CD4-positive, CD25-positive, alpha-beta regulatory T cell (primary cell): Measurements from ENCODE around the gene ACTG1. TPM values are rescaled to one million over a fixed set of nuclear protein-coding genes. Genes with fewer than 3 reads are reported as not detected.

ENCODE experiments used
- ATAC-seq, 2 donors: fragments of 150-1000 bp; cut with Tn5 transposase; one replicate each; pipeline ENCODE4 v1.10.0; 2021; ENCODE audit warnings: low read depth in 2 of 2, moderate number of reproducible peaks in 2 of 2, moderate library complexity in 1 of 2
- DNase-seq, 3 donors: peaks; one replicate each; pipeline versions ENCODE4 v3.0.0 to v3.0.0-alpha.2; 2012 to 2022; ENCODE audit warnings: mixed read lengths in 1 of 3
- H3K27ac ChIP-seq: one replicate; pipeline ENCODE4 v1.7.0; 2013; ENCODE audit warnings: mild to moderate bottlenecking, low read length; ENCODE audit not compliant: insufficient read depth, poor library complexity, severe bottlenecking
- H3K27me3 ChIP-seq: one replicate; pipeline ENCODE4 v1.7.0; 2013; ENCODE audit warnings: low read length; ENCODE audit not compliant: control insufficient read depth, insufficient read depth
- H3K36me3 ChIP-seq: one replicate; pipeline ENCODE4 v1.7.0; 2013; ENCODE audit warnings: mild to moderate bottlenecking, low read length, moderate library complexity; ENCODE audit not compliant: control insufficient read depth, insufficient read depth
- H3K4me1 ChIP-seq: 2 replicates; pipeline ENCODE4 v1.7.0; 2013; ENCODE audit warnings: mild to moderate bottlenecking, low read length; ENCODE audit not compliant: insufficient read depth, control insufficient read depth, poor library complexity, severe bottlenecking
- H3K4me3 ChIP-seq: one replicate; pipeline ENCODE4 v1.7.0; 2013; ENCODE audit warnings: low read depth, mild to moderate bottlenecking, low read length, moderate library complexity
- H3K9me3 ChIP-seq, 2 experiments: 1 replicate in 1 of 2; 2 replicates in 1 of 2; pipeline ENCODE4 v1.7.0; 2013; ENCODE audit warnings: low read length in 2 of 2, mild to moderate bottlenecking in 1 of 2, moderate library complexity in 1 of 2; ENCODE audit not compliant: control insufficient read depth in 2 of 2
- H3K27ac Mint-ChIP-seq, 3 donors: one replicate each; pipeline ENCODE4 v1.8.0; 2020 to 2022; ENCODE audit warnings: mild to moderate bottlenecking in 3 of 3, mixed read lengths in 3 of 3, moderate library complexity in 2 of 3
- H3K27me3 Mint-ChIP-seq: one replicate; pipeline ENCODE4 v1.8.0; 2022; ENCODE audit warnings: mild to moderate bottlenecking, mixed read lengths
- H3K36me3 Mint-ChIP-seq: one replicate; pipeline ENCODE4 v1.8.0; 2020; ENCODE audit warnings: mixed read lengths
- H3K4me1 Mint-ChIP-seq, 4 donors: one replicate each; pipeline ENCODE4 v1.8.0; 2020 to 2022; ENCODE audit warnings: mixed read lengths in 4 of 4, mild to moderate bottlenecking in 1 of 4
- H3K4me3 Mint-ChIP-seq, 4 donors: one replicate each; pipeline ENCODE4 v1.8.0; 2020 to 2022; ENCODE audit warnings: mild to moderate bottlenecking in 4 of 4, mixed read lengths in 4 of 4, moderate library complexity in 3 of 4
- H3K9me3 Mint-ChIP-seq, 7 donors: one replicate each; pipeline ENCODE4 v1.8.0; 2020 to 2022; ENCODE audit warnings: mixed read lengths in 7 of 7, mild to moderate bottlenecking in 3 of 7, moderate library complexity in 2 of 7
- polyA plus RNA-seq, 4 donors: library from polyadenylated mRNA; unstranded; fragments of 300-500 nt; fragmentation: Illumina TruSeq; gene quantifications; one replicate each; pipeline ENCODE4 v1.2.3, GENCODE V29; 2021
- total RNA-seq: library from RNA; stranded (reverse); gene quantifications from one replicate; pipeline ENCODE4 v1.2.3, GENCODE V29; 2022

Gene ACTG1
- total and polyA plus RNA-seq, 5 donors from 2014 or later: 1,684 to 2,724 (median 2,347) TPM

GRCh38 chr17:81549826-81550225, 37.2 kb upstream of the ACTG1 start:
- H3K4me3 Mint-ChIP-seq: peak overlapping the region; percentile 44 to 93 (median 81)
- ATAC-seq (no peak), DNase-seq (no peak)
- H3K9me3 Mint-ChIP-seq: no peaks in the 10 kb centered on the region
- H3K4me1 Mint-ChIP-seq: peaks cover 0 to 42% (median 12%) of the 10 kb centered on the region in 4 donors
- peaks cover 5% of the 10 kb centered on the region for H3K27me3 Mint-ChIP-seq
- Histone ChIP-seq H3K9me3 (no peaks in the 10 kb centered on the region), H3K36me3 (peaks cover 18% of the 10 kb centered on the region), H3K27me3 (no peaks in the 10 kb centered on the region), H3K27ac (no peak overlapping the region), H3K4me1 (peaks cover 26% of the 10 kb centered on the region), H3K4me3 (no peak overlapping the region)
- H3K36me3 Mint-ChIP-seq: peaks cover 10% of the 10 kb centered on the region
- peak overlapping the region in 1 of 3 donors; percentile 46 for H3K27ac Mint-ChIP-seq

DNA sequence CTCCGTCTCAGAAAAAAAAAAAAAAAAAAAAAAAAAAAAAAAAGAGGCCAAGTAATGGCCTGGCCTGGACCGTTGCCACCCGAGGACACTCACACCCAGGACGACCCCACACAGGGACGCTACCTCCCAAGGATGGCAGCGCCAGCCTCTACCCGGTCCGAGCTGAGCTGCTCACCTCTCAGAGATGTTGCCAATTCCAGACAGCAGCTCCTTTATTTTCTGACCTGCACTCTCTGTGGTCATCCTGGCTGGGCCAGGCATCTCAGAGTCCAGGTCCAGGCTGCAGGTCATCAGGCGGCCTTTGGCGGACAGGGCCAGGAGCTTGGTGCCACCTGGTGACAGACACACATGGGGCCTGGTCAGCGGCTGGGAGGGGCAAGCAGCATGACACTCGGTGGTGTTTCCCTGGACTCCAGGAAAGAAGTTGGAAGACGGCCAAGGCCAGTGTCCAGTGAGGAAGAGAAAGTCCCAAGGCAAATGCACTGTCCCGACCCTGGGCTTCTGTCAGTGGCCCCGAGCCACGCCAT, 36.5 kb upstream of the ACTG1 start:
- peaks cover 10% of the 10 kb centered on the region for H3K36me3 Mint-ChIP-seq
- Histone ChIP-seq H3K4me1 (peaks cover 24% of the 10 kb centered on the region), H3K36me3 (peaks cover 18% of the 10 kb centered on the region), H3K27ac (no peak overlapping the region), H3K27me3 (no peaks in the 10 kb centered on the region), H3K4me3 (no peak overlapping the region), H3K9me3 (no peaks in the 10 kb centered on the region)
- H3K27me3 Mint-ChIP-seq: peaks cover 3% of the 10 kb centered on the region
- no peaks in the 10 kb centered on the region for H3K9me3 Mint-ChIP-seq
- ATAC-seq (no peak), DNase-seq (no peak)
- H3K4me1 Mint-ChIP-seq: peaks cover 0 to 37% (median 10%) of the 10 kb centered on the region in 4 donors
- H3K27ac Mint-ChIP-seq: no peak overlapping the region
- peak overlapping the region; percentile 54 to 93 (median 72) for H3K4me3 Mint-ChIP-seq

GRCh38 chr17:81547614-81547982, 35.0 kb upstream of the ACTG1 start:
- Histone ChIP-seq H3K4me3 (no peak overlapping the region), H3K4me1 (peaks cover 12% of the 10 kb centered on the region), H3K27ac (no peak overlapping the region), H3K36me3 (peaks cover 25% of the 10 kb centered on the region), H3K27me3 (no peaks in the 10 kb centered on the region), H3K9me3 (no peaks in the 10 kb centered on the region)
- Mint-ChIP-seq H3K9me3 (no peaks in the 10 kb centered on the region), H3K27me3 (no peaks in the 10 kb centered on the region), H3K4me3 (peak overlapping the region in 1 of 4 donors; percentile 47), H3K4me1 (peaks cover 0 to 25% (median 6%) of the 10 kb centered on the region in 4 donors), H3K27ac (no peak overlapping the region), H3K36me3 (peaks cover 10% of the 10 kb centered on the region)
- ATAC-seq (no peak), DNase-seq (no peak)

GRCh38 chr17:81546906-81547613, 34.5 kb upstream of the ACTG1 start:
- Histone ChIP-seq H3K4me3 (no peak overlapping the region), H3K27me3 (no peaks in the 10 kb centered on the region), H3K36me3 (peaks cover 25% of the 10 kb centered on the region), H3K4me1 (peaks cover 12% of the 10 kb centered on the region), H3K9me3 (no peaks in the 10 kb centered on the region), H3K27ac (no peak overlapping the region)
- Mint-ChIP-seq H3K27me3 (no peaks in the 10 kb centered on the region), H3K4me1 (peaks cover 0 to 25% (median 6%) of the 10 kb centered on the region in 4 donors), H3K36me3 (peaks cover 10% of the 10 kb centered on the region), H3K4me3 (no peak overlapping the region), H3K9me3 (no peaks in the 10 kb centered on the region), H3K27ac (peak overlapping the region in 1 of 3 donors; percentile 38)
- DNase-seq (no peak), ATAC-seq (no peak)

- no peaks in the 10 kb centered on the region for H3K27me3 Mint-ChIP-seq
- no peaks in the 10 kb centered on the region for H3K9me3 Mint-ChIP-seq
- Histone ChIP-seq H3K36me3 (peaks cover 25% of the 10 kb centered on the region), H3K27me3 (no peaks in the 10 kb centered on the region), H3K27ac (no peak overlapping the region), H3K4me3 (no peak overlapping the region), H3K9me3 (no peaks in the 10 kb centered on the region), H3K4me1 (no peaks in the 10 kb centered on the region)
- H3K4me1 Mint-ChIP-seq: peaks cover 0 to 13% (median 6%) of the 10 kb centered on the region in 4 donors
- ATAC-seq: no peak
- no peak overlapping the region for H3K27ac Mint-ChIP-seq
- peaks cover 14% of the 10 kb centered on the region for H3K36me3 Mint-ChIP-seq
- no peak for DNase-seq
- H3K4me3 Mint-ChIP-seq: no peak overlapping the region
Measured at GRCh38 chr17:81545160-81545949, 32.8 kb upstream of the ACTG1 start.

DNA sequence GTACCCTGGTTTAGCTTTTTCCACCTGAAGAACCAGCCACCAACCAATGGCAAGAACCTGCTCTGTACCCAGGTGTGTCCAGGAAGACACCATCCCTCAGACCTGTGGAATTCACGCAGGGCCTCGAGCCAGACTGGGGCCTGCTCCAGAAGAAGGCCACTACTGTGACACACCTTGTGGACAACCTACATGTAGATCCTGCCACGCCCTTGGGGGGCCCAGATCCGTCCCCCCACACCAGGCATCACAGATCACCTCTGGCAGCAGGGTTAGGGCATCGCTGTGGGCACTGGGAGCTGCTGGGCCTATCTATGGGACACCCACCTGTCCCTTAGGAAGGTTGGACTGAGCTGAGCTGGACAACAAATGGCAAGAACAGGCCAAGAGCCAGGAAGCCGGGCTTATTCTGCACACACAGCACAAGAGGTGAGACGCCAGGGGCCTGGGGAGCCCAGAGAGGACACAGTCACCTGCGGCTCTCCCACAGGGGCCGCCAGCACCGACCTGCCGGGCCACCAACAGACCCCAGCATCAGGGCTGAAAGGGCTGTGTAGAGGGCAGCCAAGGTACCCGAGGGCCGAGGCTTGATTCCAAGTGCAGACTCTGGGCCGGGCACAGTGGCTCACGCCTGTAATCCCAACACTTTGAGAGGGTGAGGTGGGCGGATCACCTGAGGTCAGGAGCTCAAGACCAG, 31.8 kb upstream of the ACTG1 start:
- Histone ChIP-seq H3K27me3 (no peaks in the 10 kb centered on the region), H3K9me3 (no peaks in the 10 kb centered on the region), H3K36me3 (peaks cover 21% of the 10 kb centered on the region), H3K4me3 (no peak overlapping the region), H3K27ac (no peak overlapping the region), H3K4me1 (no peaks in the 10 kb centered on the region)
- H3K4me1 Mint-ChIP-seq: peaks cover 0 to 4% (median 2%) of the 10 kb centered on the region in 4 donors
- H3K4me3 Mint-ChIP-seq: no peak overlapping the region
- DNase-seq: no peak
- no peak for ATAC-seq
- H3K27me3 Mint-ChIP-seq: no peaks in the 10 kb centered on the region
- no peak overlapping the region for H3K27ac Mint-ChIP-seq
- H3K9me3 Mint-ChIP-seq: no peaks in the 10 kb centered on the region
- H3K36me3 Mint-ChIP-seq: peaks cover 12% of the 10 kb centered on the region

GRCh38 chr17:81543756-81544155, 31.2 kb upstream of the ACTG1 start:
- no peaks in the 10 kb centered on the region for H3K27me3 Mint-ChIP-seq
- no peak for DNase-seq
- no peak overlapping the region for H3K27ac Mint-ChIP-seq
- H3K36me3 ChIP-seq: peaks cover 19% of the 10 kb centered on the region
- H3K9me3 Mint-ChIP-seq: no peaks in the 10 kb centered on the region
- H3K27ac ChIP-seq: no peak overlapping the region
- no peaks in the 10 kb centered on the region for H3K9me3 ChIP-seq
- H3K4me1 ChIP-seq: no peaks in the 10 kb centered on the region
- no peak overlapping the region for H3K4me3 ChIP-seq
- H3K4me3 Mint-ChIP-seq: no peak overlapping the region
- H3K4me1 Mint-ChIP-seq: peaks cover 0 to 4% (median 0%) of the 10 kb centered on the region in 4 donors
- no peak for ATAC-seq
- no peaks in the 10 kb centered on the region for H3K27me3 ChIP-seq
- H3K36me3 Mint-ChIP-seq: peaks cover 9% of the 10 kb centered on the region
